ENCODE measurements around the gene RALB. TPM values are rescaled to one million over a fixed set of nuclear protein-coding genes. Genes with fewer than 3 reads are reported as not detected.

Gene RALB
- total RNA-seq, 2 donors from 2014 or later: 92.6 to 132 TPM

GRCh38 chr2:120261387-120262006, 8.8 kb downstream of the RALB start:
- TF ChIP-seq POLR2AphosphoS5 (IDR thresholded peaks at IDR 0.05): no peak
- TF ChIP-seq CTCF (IDR thresholded peaks at IDR 0.05): no peak
- no peaks in the 10 kb centered on the region for H3K27me3 ChIP-seq (replicated peaks; ENCODE audit: insufficient read depth)
- no peaks in the 10 kb centered on the region for H3K36me3 ChIP-seq
- no peak for DNase-seq (ENCODE audit: low spot score)
- no peak overlapping the region for H3K27ac ChIP-seq
- intact Hi-C loops (cut with DNase I): no loop called here
- H3K9me3 ChIP-seq: no peaks in the 10 kb centered on the region
- 91% methylated on average over 6 of the region's 6 CpGs for WGBS
- H3K4me3 ChIP-seq: no peak overlapping the region
- H3K4me1 ChIP-seq (replicated peaks): peaks cover 6% of the 10 kb centered on the region

GRCh38 chr2:120262150-120262549, 9.5 kb downstream of the RALB start:
- 48% methylated on average over 2 of the region's 2 CpGs for WGBS
- TF ChIP-seq CTCF (IDR thresholded peaks at IDR 0.05): no peak
- TF ChIP-seq POLR2A (IDR thresholded peaks at IDR 0.05): no peak
- TF ChIP-seq POLR2AphosphoS5 (IDR thresholded peaks at IDR 0.05): no peak
- Histone ChIP-seq H3K36me3 (no peaks in the 10 kb centered on the region), H3K4me3 (no peak overlapping the region), H3K4me1 (replicated peaks) (peaks cover 5% of the 10 kb centered on the region), H3K27me3 (replicated peaks; ENCODE audit: insufficient read depth) (no peaks in the 10 kb centered on the region), H3K9me3 (no peaks in the 10 kb centered on the region), H3K27ac (no peak overlapping the region)
- intact Hi-C loops (cut with DNase I): no loop called here
- DNase-seq (ENCODE audit: low spot score): no peak

- WGBS: 71% methylated on average over 10 of the region's 10 CpGs
- no peaks in the 10 kb centered on the region for H3K36me3 ChIP-seq
- no peaks in the 10 kb centered on the region for H3K9me3 ChIP-seq
- no peak for TF ChIP-seq POLR2AphosphoS5 (IDR thresholded peaks at IDR 0.05)
- TF ChIP-seq POLR2A (IDR thresholded peaks at IDR 0.05): no peak
- TF ChIP-seq CTCF (IDR thresholded peaks at IDR 0.05): no peak
- H3K4me3 ChIP-seq: no peak overlapping the region
- H3K4me1 ChIP-seq (replicated peaks): no peaks in the 10 kb centered on the region
- H3K27ac ChIP-seq: no peak overlapping the region
- H3K27me3 ChIP-seq (replicated peaks; ENCODE audit: insufficient read depth): no peaks in the 10 kb centered on the region
- intact Hi-C loops (cut with DNase I): no loop called here
- DNase-seq (ENCODE audit: low spot score): no peak
Observed at GRCh38 chr2:120262761-120263428, 10.2 kb downstream of the RALB start.

GRCh38 chr2:120265006-120265405, 12.4 kb downstream of the RALB start:
- Histone ChIP-seq H3K27ac (no peak overlapping the region), H3K4me3 (no peak overlapping the region), H3K27me3 (replicated peaks; ENCODE audit: insufficient read depth) (no peaks in the 10 kb centered on the region), H3K36me3 (no peaks in the 10 kb centered on the region), H3K4me1 (replicated peaks) (no peaks in the 10 kb centered on the region), H3K9me3 (no peaks in the 10 kb centered on the region)
- TF ChIP-seq CTCF (IDR thresholded peaks at IDR 0.05) (no peak), POLR2A (IDR thresholded peaks at IDR 0.05) (no peak), POLR2AphosphoS5 (IDR thresholded peaks at IDR 0.05) (no peak)
- DNase-seq (ENCODE audit: low spot score): no peak
- 68% methylated on average over 12 of the region's 12 CpGs for WGBS
- intact Hi-C loops (cut with DNase I): no loop called here

GRCh38 chr2:120267348-120267747, 14.7 kb downstream of the RALB start:
- Histone ChIP-seq H3K27me3 (replicated peaks; ENCODE audit: insufficient read depth) (no peaks in the 10 kb centered on the region), H3K27ac (no peak overlapping the region), H3K4me3 (no peak overlapping the region), H3K9me3 (no peaks in the 10 kb centered on the region), H3K36me3 (no peaks in the 10 kb centered on the region), H3K4me1 (replicated peaks) (no peaks in the 10 kb centered on the region)
- no peak for DNase-seq (ENCODE audit: low spot score)
- intact Hi-C loops (cut with DNase I): no loop called here
- TF ChIP-seq POLR2AphosphoS5 (IDR thresholded peaks at IDR 0.05): no peak
- WGBS: 93% methylated on average over 8 of the region's 8 CpGs

Data from prostate gland (tissue), 2 donors.